Measurements from ENCODE around the gene LAMC3.
A peak's percentile ranks its signal among the peaks of the same experiment; 100 is the strongest.

Gene LAMC3

GRCh38 chr9:131122158-131122557 lies 113.2 kb downstream of the LAMC3 start:
- no peak for TF ChIP-seq CTCF (IDR thresholded peaks at IDR 0.05; ENCODE audit: borderline replicate concordance, control extremely low read depth, extremely low read depth, insufficient read depth, missing control alignments)
- in situ Hi-C loops (cut with MboI; ENCODE audit: low sequenced_read_pairs, unreplicated experiment), result no loop called here
- DNase-seq (ENCODE audit: low spot score), result no peak

GRCh38 chr9:131125038-131125287 lies 116.0 kb downstream of the LAMC3 start:
- DNase-seq (ENCODE audit: low spot score), result no peak
- TF ChIP-seq CTCF (IDR thresholded peaks at IDR 0.05; ENCODE audit: borderline replicate concordance, control extremely low read depth, extremely low read depth, insufficient read depth, missing control alignments), result no peak
- in situ Hi-C loops (cut with MboI; ENCODE audit: low sequenced_read_pairs, unreplicated experiment), result no loop called here

GRCh38 chr9:131125288-131126058 lies 116.5 kb downstream of the LAMC3 start, which contains the start of gene NUP214:
NUP214 (plus strand) TSS chr9:131125586; CDS start chr9:131125705, 119 bp downstream.
- peak; percentile 100 for DNase-seq (ENCODE audit: low spot score)
- in situ Hi-C loops (cut with MboI; ENCODE audit: low sequenced_read_pairs, unreplicated experiment), result no loop called here

GRCh38 chr9:131126059-131126426 lies 117.1 kb downstream of the LAMC3 start:
- in situ Hi-C loops (cut with MboI; ENCODE audit: low sequenced_read_pairs, unreplicated experiment), result no loop called here
- DNase-seq (ENCODE audit: low spot score), result no peak
- no peak for TF ChIP-seq CTCF (IDR thresholded peaks at IDR 0.05; ENCODE audit: borderline replicate concordance, control extremely low read depth, extremely low read depth, insufficient read depth, missing control alignments)

More at GRCh38 chr9:131125288-131126058, 116.5 kb downstream of the LAMC3 start, which contains the start of gene NUP214:
- no peak for TF ChIP-seq CTCF (IDR thresholded peaks at IDR 0.05; ENCODE audit: borderline replicate concordance, control extremely low read depth, extremely low read depth, insufficient read depth, missing control alignments)

GRCh38 chr9:131129183-131129582 lies 120.2 kb downstream of the LAMC3 start:
- no peak for DNase-seq (ENCODE audit: low spot score)
- in situ Hi-C loops (cut with MboI; ENCODE audit: low sequenced_read_pairs, unreplicated experiment), result no loop called here
- no peak for TF ChIP-seq CTCF (IDR thresholded peaks at IDR 0.05; ENCODE audit: borderline replicate concordance, control extremely low read depth, extremely low read depth, insufficient read depth, missing control alignments)

- no peak for DNase-seq (ENCODE audit: low spot score)
- in situ Hi-C loops (cut with MboI; ENCODE audit: low sequenced_read_pairs, unreplicated experiment), result no loop called here
- TF ChIP-seq CTCF (IDR thresholded peaks at IDR 0.05; ENCODE audit: borderline replicate concordance, control extremely low read depth, extremely low read depth, insufficient read depth, missing control alignments), result no peak
Observed at GRCh38 chr9:131138676-131139075, 129.7 kb downstream of the LAMC3 start.
